ENCODE results near the gene ZNF326.

GRCh38 chr1:89973471-89974127 is 21.3 kb upstream of the ZNF326 start:
- TF ChIP-seq CTCF (conservative IDR thresholded peaks at IDR 0.05) (no peak), EZH2 (IDR thresholded peaks at IDR 0.05; ENCODE audit: low read depth) (no peak)

All from PC-9 (cell line).